ENCODE data around the gene SCP2D1.

GRCh38 chr20:18802012-18802634 is 11.5 kb upstream of the SCP2D1 start:
- TF ChIP-seq CTCF (IDR thresholded peaks at IDR 0.05; ENCODE audit: extremely low read depth in 1 of 2, insufficient read depth in 1 of 2, low read depth in 1 of 2, low read length in 2 of 2) (no peak), EZH2 (IDR thresholded peaks at IDR 0.05; ENCODE audit: borderline replicate concordance, low read depth, low read length, severe bottlenecking) (no peak)
